ENCODE measurements around the gene ARHGDIA.

Gene ARHGDIA

GRCh38 chr17:81903896-81904599, 32.9 kb upstream of the ARHGDIA start:
- Histone ChIP-seq H3K36me3 (ENCODE audit: control insufficient read depth, low read depth, low read length) (peaks cover 3% of the 10 kb centered on the region), H3K4me3 (ENCODE audit: low read length) (no peak overlapping the region), H3K27ac (ENCODE audit: low read length) (no peak overlapping the region), H3K9me3 (ENCODE audit: control insufficient read depth, low read depth, low read length) (no peaks in the 10 kb centered on the region), H3K4me1 (ENCODE audit: control insufficient read depth, low read depth, low read length) (no peaks in the 10 kb centered on the region), H3K9ac (ENCODE audit: low read length) (no peak overlapping the region), H3K27me3 (ENCODE audit: control insufficient read depth, insufficient read depth, low read length) (peaks cover 25% of the 10 kb centered on the region)

DNA sequence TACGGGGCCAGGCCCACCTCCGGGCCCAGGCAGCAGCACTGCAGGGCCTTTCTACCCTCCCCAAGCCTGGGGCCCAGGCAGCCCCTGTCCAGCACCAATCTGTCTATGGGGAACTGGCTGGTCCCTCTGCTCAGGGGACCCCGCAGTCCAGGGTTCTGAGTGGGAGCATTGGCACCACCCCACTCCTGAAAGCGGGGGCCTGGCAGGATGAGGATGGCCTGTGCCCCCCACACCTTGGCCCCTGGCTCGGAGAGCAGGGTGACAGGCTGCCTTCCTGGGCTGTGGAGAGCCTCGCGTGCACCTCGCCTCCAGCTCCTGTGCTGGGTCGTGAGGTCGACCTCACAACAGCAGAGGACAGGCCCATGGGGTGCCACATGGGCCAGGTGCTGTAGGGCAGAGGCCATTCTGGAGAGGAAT, 32.3 kb upstream of the ARHGDIA start:
- H3K27ac ChIP-seq (ENCODE audit: low read length): no peak overlapping the region
- H3K4me3 ChIP-seq (ENCODE audit: low read length): no peak overlapping the region
- no peaks in the 10 kb centered on the region for H3K4me1 ChIP-seq (ENCODE audit: control insufficient read depth, low read depth, low read length)
- peaks cover 25% of the 10 kb centered on the region for H3K27me3 ChIP-seq (ENCODE audit: control insufficient read depth, insufficient read depth, low read length)
- no peaks in the 10 kb centered on the region for H3K9me3 ChIP-seq (ENCODE audit: control insufficient read depth, low read depth, low read length)
- H3K36me3 ChIP-seq (ENCODE audit: control insufficient read depth, low read depth, low read length): peaks cover 9% of the 10 kb centered on the region
- H3K9ac ChIP-seq (ENCODE audit: low read length): no peak overlapping the region

DNA sequence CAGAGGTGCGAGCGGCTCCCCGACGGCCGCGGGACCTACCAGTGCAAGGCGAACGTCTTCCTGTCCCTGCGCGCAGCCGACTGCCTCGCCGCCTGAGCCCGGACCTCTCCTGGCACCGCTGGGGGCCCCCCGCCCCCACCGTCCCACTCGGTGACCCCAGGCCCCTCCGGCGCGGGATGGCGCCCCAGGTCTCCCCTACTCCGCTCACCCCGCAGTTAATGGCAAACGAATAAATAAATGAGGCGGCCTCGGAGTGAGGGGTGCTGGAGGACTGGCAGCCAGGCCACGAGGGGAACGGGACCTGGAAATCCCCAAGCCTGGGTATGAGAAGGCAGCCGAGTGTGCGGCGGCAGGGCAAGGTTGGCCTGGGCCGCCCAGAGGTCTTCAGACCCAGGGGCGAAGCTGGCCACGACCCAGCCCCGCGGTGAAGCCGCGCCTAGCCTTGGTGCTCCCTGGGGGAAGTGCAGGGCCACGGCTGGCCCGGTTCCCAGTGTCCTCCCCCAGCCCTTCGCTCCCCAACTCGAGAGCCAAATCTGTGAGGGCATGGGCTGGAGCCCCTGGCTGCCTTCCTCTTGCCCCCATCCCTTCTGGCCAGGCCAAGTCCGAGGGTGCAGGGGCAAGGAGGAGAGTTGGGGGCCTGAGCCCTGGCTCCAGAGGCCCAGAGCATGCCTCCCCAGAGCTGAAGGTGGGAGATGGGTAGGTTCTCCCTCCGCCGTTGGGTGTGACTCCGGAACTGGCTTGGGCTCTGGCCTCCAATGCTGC, 31.7 kb upstream of the ARHGDIA start:
- no peak overlapping the region for H3K27ac ChIP-seq (ENCODE audit: low read length)
- peaks cover 15% of the 10 kb centered on the region for H3K36me3 ChIP-seq (ENCODE audit: control insufficient read depth, low read depth, low read length)
- no peaks in the 10 kb centered on the region for H3K9me3 ChIP-seq (ENCODE audit: control insufficient read depth, low read depth, low read length)
- H3K27me3 ChIP-seq (ENCODE audit: control insufficient read depth, insufficient read depth, low read length): peaks cover 25% of the 10 kb centered on the region
- peak overlapping the region; percentile 30 for H3K4me3 ChIP-seq (ENCODE audit: low read length)
- no peaks in the 10 kb centered on the region for H3K4me1 ChIP-seq (ENCODE audit: control insufficient read depth, low read depth, low read length)
- no peak overlapping the region for H3K9ac ChIP-seq (ENCODE audit: low read length)

- no peaks in the 10 kb centered on the region for H3K4me1 ChIP-seq (ENCODE audit: control insufficient read depth, low read depth, low read length)
- peak within 1 kb of the TSS; percentile 30 for H3K4me3 ChIP-seq (ENCODE audit: low read length)
- no peak within 1 kb of the TSS for H3K9ac ChIP-seq (ENCODE audit: low read length)
- H3K27me3 ChIP-seq (ENCODE audit: control insufficient read depth, insufficient read depth, low read length): peaks cover 25% of the 10 kb centered on the region
- H3K36me3 ChIP-seq (ENCODE audit: control insufficient read depth, low read depth, low read length): peaks cover 20% of the 10 kb centered on the region
- H3K27ac ChIP-seq (ENCODE audit: low read length): no peak within 1 kb of the TSS
- H3K9me3 ChIP-seq (ENCODE audit: control insufficient read depth, low read depth, low read length): no peaks in the 10 kb centered on the region
Observed at GRCh38 chr17:81902023-81902652, 31.0 kb upstream of the ARHGDIA start, which contains the start of gene NPB. TSS of gene NPB (plus strand) at chr17:81902238. CDS start at chr17:81902278, 40 bp downstream.

DNA sequence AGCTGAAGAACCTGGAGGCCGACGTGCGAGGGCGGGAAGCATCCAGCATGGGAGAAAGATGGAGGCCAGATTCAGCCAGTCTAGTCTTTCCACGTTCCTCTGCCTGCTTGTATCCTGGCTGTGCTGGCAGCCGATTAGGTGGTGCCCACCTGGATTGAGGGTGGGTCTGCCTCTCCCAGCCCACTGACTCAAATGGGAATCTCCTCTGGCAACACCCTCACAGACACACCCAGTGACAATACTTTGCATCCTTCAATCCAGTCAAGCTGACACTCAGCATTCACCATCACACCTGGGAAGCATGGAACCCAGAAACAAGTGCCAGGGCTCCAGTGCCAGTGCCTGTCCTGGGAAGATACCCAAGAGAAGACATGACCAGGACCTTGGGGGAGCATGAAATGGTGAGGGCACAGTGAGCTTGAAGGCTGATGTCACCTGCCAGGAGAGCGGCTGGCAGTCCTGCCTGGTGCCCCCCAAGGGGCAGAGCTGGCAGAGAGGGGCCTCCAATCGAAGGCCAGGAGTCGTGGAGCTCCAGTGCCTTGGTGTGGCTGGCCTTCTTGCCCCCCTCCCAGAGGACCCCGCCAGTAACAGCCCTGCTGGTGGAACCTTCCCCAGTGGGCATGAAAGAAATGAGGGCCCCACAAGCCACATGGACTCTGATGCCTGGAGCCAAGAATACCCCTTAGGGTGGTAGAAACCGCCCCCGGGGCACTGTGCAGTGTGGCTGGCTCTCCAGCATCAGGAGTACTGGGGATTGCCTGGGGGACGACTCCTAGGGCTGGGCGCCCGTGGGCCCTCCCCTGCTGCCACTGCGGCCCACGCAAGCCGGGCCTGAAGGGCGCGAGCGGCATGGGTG, 30.3 kb upstream of the ARHGDIA start:
- no peaks in the 10 kb centered on the region for H3K9me3 ChIP-seq (ENCODE audit: control insufficient read depth, low read depth, low read length)
- peaks cover 23% of the 10 kb centered on the region for H3K36me3 ChIP-seq (ENCODE audit: control insufficient read depth, low read depth, low read length)
- no peak overlapping the region for H3K9ac ChIP-seq (ENCODE audit: low read length)
- H3K4me3 ChIP-seq (ENCODE audit: low read length): peak overlapping the region; percentile 1
- H3K4me1 ChIP-seq (ENCODE audit: control insufficient read depth, low read depth, low read length): no peaks in the 10 kb centered on the region
- H3K27me3 ChIP-seq (ENCODE audit: control insufficient read depth, insufficient read depth, low read length): peaks cover 25% of the 10 kb centered on the region
- no peak overlapping the region for H3K27ac ChIP-seq (ENCODE audit: low read length)

DNA sequence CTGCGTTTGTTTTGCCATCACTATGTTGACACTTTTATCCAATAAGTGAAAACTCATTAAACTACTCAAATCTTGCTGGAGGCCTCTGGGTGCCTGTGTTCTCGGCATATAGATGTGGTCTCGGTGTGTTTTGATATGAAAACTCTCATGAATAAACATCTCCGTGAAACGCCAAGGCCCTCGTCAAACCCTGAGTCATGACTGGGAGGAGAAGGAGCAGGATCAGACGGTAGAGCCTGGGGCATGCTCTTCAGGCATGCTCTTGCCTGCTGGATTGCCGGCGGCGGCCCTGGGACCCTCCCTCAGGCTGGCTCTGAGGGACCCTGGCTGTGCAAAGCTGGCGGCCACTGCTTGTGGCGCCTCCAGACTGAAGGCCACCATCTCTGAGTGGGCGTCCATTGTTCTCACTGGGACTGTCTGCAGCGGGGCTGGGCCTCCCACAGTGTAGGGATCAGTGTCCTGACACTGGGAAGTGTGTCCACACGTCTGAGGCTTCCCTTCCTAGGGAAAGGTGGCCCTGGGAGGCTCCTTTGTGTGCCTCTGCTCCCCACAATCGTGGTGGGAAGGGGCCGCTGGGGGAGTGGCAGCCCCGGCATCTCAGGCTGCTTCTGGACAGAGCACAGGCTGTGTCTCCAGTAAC, 29.2 kb upstream of the ARHGDIA start:
- no peak overlapping the region for H3K9ac ChIP-seq (ENCODE audit: low read length)

GRCh38 chr17:81899514-81900166, 28.5 kb upstream of the ARHGDIA start:
- Histone ChIP-seq H3K27me3 (ENCODE audit: control insufficient read depth, insufficient read depth, low read length) (peaks cover 25% of the 10 kb centered on the region), H3K27ac (ENCODE audit: low read length) (no peak overlapping the region), H3K36me3 (ENCODE audit: control insufficient read depth, low read depth, low read length) (peaks cover 27% of the 10 kb centered on the region), H3K4me1 (ENCODE audit: control insufficient read depth, low read depth, low read length) (no peaks in the 10 kb centered on the region), H3K9me3 (ENCODE audit: control insufficient read depth, low read depth, low read length) (no peaks in the 10 kb centered on the region), H3K4me3 (ENCODE audit: low read length) (no peak overlapping the region), H3K9ac (ENCODE audit: low read length) (no peak overlapping the region)

More for the DNA sequence above, 29.2 kb upstream of the ARHGDIA start:
- Histone ChIP-seq H3K27ac (ENCODE audit: low read length) (no peak overlapping the region), H3K9me3 (ENCODE audit: control insufficient read depth, low read depth, low read length) (no peaks in the 10 kb centered on the region), H3K27me3 (ENCODE audit: control insufficient read depth, insufficient read depth, low read length) (peaks cover 25% of the 10 kb centered on the region), H3K36me3 (ENCODE audit: control insufficient read depth, low read depth, low read length) (peaks cover 24% of the 10 kb centered on the region), H3K4me3 (ENCODE audit: low read length) (no peak overlapping the region), H3K4me1 (ENCODE audit: control insufficient read depth, low read depth, low read length) (no peaks in the 10 kb centered on the region)

DNA sequence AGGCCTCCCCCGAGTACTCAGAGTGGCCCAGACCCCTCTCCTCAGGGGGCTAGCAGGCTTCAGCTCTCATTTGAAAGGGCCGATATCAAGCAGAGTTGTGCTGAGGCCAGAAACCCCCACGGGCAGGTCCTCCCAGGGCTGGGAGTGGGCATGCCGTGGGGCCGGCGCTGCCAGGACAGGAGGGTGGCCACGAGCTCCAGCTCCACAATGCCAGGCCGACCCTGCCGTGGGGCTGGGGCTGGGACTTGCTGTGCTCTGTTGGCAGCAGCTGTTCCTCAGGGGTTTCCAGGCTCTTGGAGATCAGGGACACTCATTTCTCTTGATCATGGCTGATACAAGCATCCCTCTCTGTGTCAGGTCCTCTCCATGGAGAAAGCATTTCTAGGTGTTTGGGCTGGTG, 27.7 kb upstream of the ARHGDIA start:
- Histone ChIP-seq H3K4me1 (ENCODE audit: control insufficient read depth, low read depth, low read length) (no peaks in the 10 kb centered on the region), H3K36me3 (ENCODE audit: control insufficient read depth, low read depth, low read length) (peaks cover 27% of the 10 kb centered on the region), H3K4me3 (ENCODE audit: low read length) (no peak overlapping the region), H3K9me3 (ENCODE audit: control insufficient read depth, low read depth, low read length) (no peaks in the 10 kb centered on the region), H3K27ac (ENCODE audit: low read length) (no peak overlapping the region), H3K9ac (ENCODE audit: low read length) (no peak overlapping the region), H3K27me3 (ENCODE audit: control insufficient read depth, insufficient read depth, low read length) (peaks cover 25% of the 10 kb centered on the region)

- H3K27ac ChIP-seq (ENCODE audit: low read length): no peak overlapping the region
Observed at GRCh38 chr17:81898029-81898866, 27.1 kb upstream of the ARHGDIA start.

GRCh38 chr17:81895400-81895799, 24.3 kb upstream of the ARHGDIA start:
- Histone ChIP-seq H3K4me1 (ENCODE audit: control insufficient read depth, low read depth, low read length) (peaks cover under 1% of the 10 kb centered on the region), H3K27ac (ENCODE audit: low read length) (no peak overlapping the region), H3K9me3 (ENCODE audit: control insufficient read depth, low read depth, low read length) (no peaks in the 10 kb centered on the region), H3K4me3 (ENCODE audit: low read length) (no peak overlapping the region), H3K36me3 (ENCODE audit: control insufficient read depth, low read depth, low read length) (peaks cover 27% of the 10 kb centered on the region), H3K9ac (ENCODE audit: low read length) (no peak overlapping the region), H3K27me3 (ENCODE audit: control insufficient read depth, insufficient read depth, low read length) (no peaks in the 10 kb centered on the region)

More at GRCh38 chr17:81898029-81898866, 27.1 kb upstream of the ARHGDIA start:
- Histone ChIP-seq H3K4me1 (ENCODE audit: control insufficient read depth, low read depth, low read length) (no peaks in the 10 kb centered on the region), H3K4me3 (ENCODE audit: low read length) (no peak overlapping the region), H3K9ac (ENCODE audit: low read length) (no peak overlapping the region), H3K36me3 (ENCODE audit: control insufficient read depth, low read depth, low read length) (peaks cover 27% of the 10 kb centered on the region), H3K9me3 (ENCODE audit: control insufficient read depth, low read depth, low read length) (no peaks in the 10 kb centered on the region), H3K27me3 (ENCODE audit: control insufficient read depth, insufficient read depth, low read length) (peaks cover 25% of the 10 kb centered on the region)

All from iPS-18a (cell line).